22Rv1 (cell line): ENCODE measurements around the gene ABCF3.

Experiments
- ZFX ChIP-seq: fragments of 450-650 bp; IDR thresholded peaks from 2 replicates; pipeline ENCODE4 v1.6.1; 2017; ENCODE audit warnings: antibody characterized with exemption, borderline replicate concordance
- TF ChIP-seq, protein P1 (sequence below): fragments of 450-650 bp; IDR thresholded peaks from 2 replicates; pipeline ENCODE4 v1.5.1; 2017; ENCODE audit warnings: mild to moderate bottlenecking

GRCh38 chr3:184142199-184142598 lies 43.8 kb upstream of the ABCF3 start:
- TF ChIP-seq, protein P1, sequence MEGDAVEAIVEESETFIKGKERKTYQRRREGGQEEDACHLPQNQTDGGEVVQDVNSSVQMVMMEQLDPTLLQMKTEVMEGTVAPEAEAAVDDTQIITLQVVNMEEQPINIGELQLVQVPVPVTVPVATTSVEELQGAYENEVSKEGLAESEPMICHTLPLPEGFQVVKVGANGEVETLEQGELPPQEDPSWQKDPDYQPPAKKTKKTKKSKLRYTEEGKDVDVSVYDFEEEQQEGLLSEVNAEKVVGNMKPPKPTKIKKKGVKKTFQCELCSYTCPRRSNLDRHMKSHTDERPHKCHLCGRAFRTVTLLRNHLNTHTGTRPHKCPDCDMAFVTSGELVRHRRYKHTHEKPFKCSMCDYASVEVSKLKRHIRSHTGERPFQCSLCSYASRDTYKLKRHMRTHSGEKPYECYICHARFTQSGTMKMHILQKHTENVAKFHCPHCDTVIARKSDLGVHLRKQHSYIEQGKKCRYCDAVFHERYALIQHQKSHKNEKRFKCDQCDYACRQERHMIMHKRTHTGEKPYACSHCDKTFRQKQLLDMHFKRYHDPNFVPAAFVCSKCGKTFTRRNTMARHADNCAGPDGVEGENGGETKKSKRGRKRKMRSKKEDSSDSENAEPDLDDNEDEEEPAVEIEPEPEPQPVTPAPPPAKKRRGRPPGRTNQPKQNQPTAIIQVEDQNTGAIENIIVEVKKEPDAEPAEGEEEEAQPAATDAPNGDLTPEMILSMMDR: no peak
- no peak for TF ChIP-seq ZFX
